ENCODE results near the gene PRKAR2A. TPM values are rescaled to one million over a fixed set of nuclear protein-coding genes. Genes with fewer than 3 reads are reported as not detected.
"Not testable (repeated sequence)": the region's sequence is repeated elsewhere in the genome, so short reads cannot be mapped to it uniquely, and the experiment has no call there.

Gene PRKAR2A
- total and polyA plus RNA-seq, 9 of the 15 experiments (the other 6 are each of a cell fraction or from before 2014, with no cell fraction given) = 15.9 to 84.5 (median 37.6) TPM

DNA sequence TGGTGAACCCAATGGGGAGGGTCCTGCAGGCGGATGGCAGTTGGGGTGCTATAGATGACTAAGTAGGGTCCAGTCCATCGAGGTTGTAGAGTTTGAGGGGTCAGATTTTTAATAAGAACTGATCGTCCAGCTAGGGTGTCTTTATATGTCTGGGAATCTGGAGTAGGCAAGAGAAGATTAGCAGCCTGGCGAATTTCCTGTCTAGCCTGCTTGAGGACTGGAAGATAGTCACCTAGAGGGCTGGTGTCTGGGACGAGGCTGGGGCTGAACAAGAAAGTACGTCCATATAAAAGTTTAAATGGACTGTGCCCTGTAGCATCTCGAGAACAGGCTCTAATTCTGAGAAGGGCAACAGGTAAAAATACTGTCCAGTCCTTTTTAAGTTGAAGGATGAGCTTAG lies 123.9 kb downstream of the PRKAR2A start:
- H2AFZ ChIP-seq (ENCODE audit: low read depth, low read length) = no peak overlapping the region
- H3K36me3 ChIP-seq (ENCODE audit: control insufficient read depth, insufficient read depth, low read length) = no peaks in the 10 kb centered on the region
- no peak for DNase-seq (ENCODE audit: extremely low read depth in 1 of 4, low spot score in 3 of 4)
- no peak overlapping the region for H3K27ac ChIP-seq (ENCODE audit: extremely low read depth, low read depth, low read length)
- no TSS peak for BruUV-seq (replicated peaks)
- H3K79me2 ChIP-seq (ENCODE audit: control insufficient read depth, insufficient read depth, low read length) = no peaks in the 10 kb centered on the region
- ChIA-PET CTCF (ENCODE audit: low intra/inter-chr PET ratio) (no interaction called here), POLR2A (no interaction called here)
- TF ChIP-seq USF2 (CRISPR knock-in tag; IDR thresholded peaks at IDR 0.05) = no peak
- no peak for TF ChIP-seq ZNF584 (CRISPR knock-in tag; IDR thresholded peaks at IDR 0.05; ENCODE audit: low read depth)
- no peak for TF ChIP-seq ZNF75A (CRISPR knock-in tag; IDR thresholded peaks at IDR 0.05)
- TF ChIP-seq ZNF717 (CRISPR knock-in tag; IDR thresholded peaks at IDR 0.05) = no peak
- no peak for TF ChIP-seq ZNF518B (CRISPR knock-in tag; IDR thresholded peaks at IDR 0.05)
- TF ChIP-seq BCOR (IDR thresholded peaks at IDR 0.05) = no peak
- no peak for TF ChIP-seq ZNF583 (CRISPR knock-in tag; IDR thresholded peaks at IDR 0.05)
- no peak for TF ChIP-seq TAL1 (IDR thresholded peaks at IDR 0.05)
- no peak for TF ChIP-seq ZNF239 (CRISPR knock-in tag; IDR thresholded peaks at IDR 0.05)
- no peak overlapping the region for H3K4me2 ChIP-seq (ENCODE audit: insufficient read depth, low read length)
- H3K9me1 ChIP-seq (ENCODE audit: control insufficient read depth, insufficient read depth, low read length) = no peaks in the 10 kb centered on the region
- H4K20me1 ChIP-seq (replicated peaks; ENCODE audit: control insufficient read depth, insufficient read depth, low read length) = no peaks in the 10 kb centered on the region
- H3K27me3 ChIP-seq (ENCODE audit: control insufficient read depth in 2 of 2, insufficient read depth in 2 of 2, low read length in 2 of 2) = no peaks in the 10 kb centered on the region
- WGBS (ENCODE audit: insufficient coverage, low coverage, missing lambda C conversion rate) = 31% methylated on average over 6 of the region's 7 CpGs
- in situ Hi-C loops (cut with MboI) = no loop called here
- intact Hi-C loops (cut with micrococcal nuclease) = no loop called here
- H3K9me3 ChIP-seq (replicated peaks; ENCODE audit: control insufficient read depth, insufficient read depth, low read depth, low read length) = no peaks in the 10 kb centered on the region
- no peak for FAIRE-seq
- H3K4me1 ChIP-seq (replicated peaks in 1 of 2; ENCODE audit: control insufficient read depth in 2 of 2, insufficient read depth in 2 of 2, low read length in 2 of 2) = no peaks in the 10 kb centered on the region; a peak in 2 of 5 replicates
- no peak overlapping the region for H3K4me3 ChIP-seq
- no peak overlapping the region for H3K9ac ChIP-seq (ENCODE audit: insufficient read depth in 1 of 2, low read depth in 2 of 2, low read length in 2 of 2)
- ATAC-seq = no peak

DNA sequence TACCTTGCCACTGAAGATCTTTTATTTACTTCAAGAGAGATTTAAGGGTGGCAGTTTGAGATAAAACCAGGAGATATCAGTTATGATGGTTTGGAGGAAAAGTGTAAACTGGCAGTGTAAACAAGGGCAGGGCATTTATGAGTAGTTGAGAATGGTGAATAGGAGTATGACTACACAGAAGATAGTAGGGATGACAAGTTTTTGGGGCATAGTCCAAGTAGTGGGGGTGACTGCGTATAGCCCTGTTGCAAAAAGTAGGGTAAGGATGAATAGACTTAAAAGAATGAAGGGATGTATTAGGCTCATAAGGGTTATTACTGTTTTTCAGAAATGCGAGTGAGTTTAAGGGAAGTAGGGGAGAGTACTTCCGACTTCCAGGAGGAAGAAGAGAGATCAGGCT lies 124.4 kb downstream of the PRKAR2A start:
- in situ Hi-C loops (cut with MboI); H3K4me2 ChIP-seq (ENCODE audit: insufficient read depth, low read length); H3K27me3 ChIP-seq (ENCODE audit: control insufficient read depth in 2 of 2, insufficient read depth in 2 of 2, low read length in 2 of 2); H3K9ac ChIP-seq (ENCODE audit: insufficient read depth in 1 of 2, low read depth in 2 of 2, low read length in 2 of 2); H3K9me3 ChIP-seq (replicated peaks; ENCODE audit: control insufficient read depth, insufficient read depth, low read depth, low read length); POLR2A ChIA-PET; H3K27ac ChIP-seq (ENCODE audit: extremely low read depth, low read depth, low read length); BruUV-seq (replicated peaks); H3K4me3 ChIP-seq; FAIRE-seq; CTCF ChIA-PET (ENCODE audit: low intra/inter-chr PET ratio); ATAC-seq; H3K79me2 ChIP-seq (ENCODE audit: control insufficient read depth, insufficient read depth, low read length); H4K20me1 ChIP-seq (replicated peaks; ENCODE audit: control insufficient read depth, insufficient read depth, low read length); H3K9me1 ChIP-seq (ENCODE audit: control insufficient read depth, insufficient read depth, low read length); H3K36me3 ChIP-seq (ENCODE audit: control insufficient read depth, insufficient read depth, low read length); H3K4me1 ChIP-seq (replicated peaks in 1 of 2; ENCODE audit: control insufficient read depth in 2 of 2, insufficient read depth in 2 of 2, low read length in 2 of 2); DNase-seq (ENCODE audit: extremely low read depth in 1 of 4, low spot score in 3 of 4); intact Hi-C loops (cut with micrococcal nuclease): not testable (repeated sequence)
- H2AFZ ChIP-seq (ENCODE audit: low read depth, low read length) = 0 out of 2 replicates have a peak overlapping the region, but pooled peaks have one; percentile 9
- 46% methylated on average over 3 of the region's 3 CpGs for WGBS (ENCODE audit: insufficient coverage, low coverage, missing lambda C conversion rate)

All from K562 (cell line).